ENCODE results near the gene CFAP45. TPM values are rescaled to one million over a fixed set of nuclear protein-coding genes. Genes with fewer than 3 reads are reported as not detected.

Gene CFAP45
- total and polyA plus RNA-seq, 2 donors (not counting 1 experiment from before 2014, with no cell fraction given): 1.3 to 2.4 TPM

GRCh38 chr1:159864262-159864661, 35.7 kb downstream of the CFAP45 start:
- ATAC-seq (ENCODE audit: low read depth): no peak
- H3K27me3 Mint-ChIP-seq: peaks cover 24% of the 10 kb centered on the region
- Histone ChIP-seq H3K4me2 (replicated peaks; ENCODE audit: low read depth, low read length, poor library complexity, severe bottlenecking) (no peak overlapping the region), H3K4me3 (ENCODE audit: control extremely low read depth in 1 of 5, extremely low read depth in 1 of 5, insufficient read depth in 1 of 5, low read depth in 2 of 5, low read length in 4 of 5) (no peak overlapping the region), H4K20me1 (ENCODE audit: control insufficient read depth, insufficient read depth, low read length, poor library complexity, severe bottlenecking) (no peaks in the 10 kb centered on the region), H3K79me2 (ENCODE audit: control insufficient read depth, insufficient read depth, low read length) (no peaks in the 10 kb centered on the region), H3K9me3 (ENCODE audit: control extremely low read depth in 1 of 3, control insufficient read depth in 2 of 3, insufficient read depth in 1 of 3, low read length in 2 of 3) (no peaks in the 10 kb centered on the region), H3K27me3 (replicated peaks in 1 of 4; ENCODE audit: control extremely low read depth in 1 of 4, control insufficient read depth in 3 of 4, insufficient read depth in 4 of 4, low read length in 3 of 4) (peaks cover 0 to 5% (median 0%) of the 10 kb centered on the region in 4 experiments), H3K4me1 (ENCODE audit: control insufficient read depth in 2 of 2, insufficient read depth in 2 of 2, low read length in 2 of 2) (no peaks in the 10 kb centered on the region), H3K27ac (ENCODE audit: low read length in 2 of 2) (no peak overlapping the region), H3K36me3 (replicated peaks in 1 of 2; ENCODE audit: control extremely low read depth in 1 of 2, control insufficient read depth in 1 of 2, extremely low read depth in 1 of 2, insufficient read depth in 2 of 2, low read length in 1 of 2) (no peaks in the 10 kb centered on the region), H2AFZ (ENCODE audit: insufficient read depth, low read depth, low read length, poor library complexity, severe bottlenecking) (no peak overlapping the region), H3K9ac (ENCODE audit: low read length) (no peak overlapping the region)
- H3K9me3 Mint-ChIP-seq (ENCODE audit: insufficient read depth): no peaks in the 10 kb centered on the region
- no peak overlapping the region for H3K4me3 Mint-ChIP-seq
- CTCF ChIA-PET: interaction anchor here (0.8 kb wide), 1 partner anchor 142 kb away, joined by 3 read pairs; no protein-coding TSS in a partner anchor
- H3K4me1 Mint-ChIP-seq: no peaks in the 10 kb centered on the region
- TF ChIP-seq EZH2 (IDR thresholded peaks at IDR 0.05; ENCODE audit: borderline replicate concordance, insufficient read depth, low read depth, low read length, poor library complexity, severe bottlenecking): no peak
- TF ChIP-seq CTCF (IDR thresholded peaks at IDR 0.05): no peak
- H3K27ac Mint-ChIP-seq: no peak overlapping the region
- WGBS (ENCODE audit: insufficient coverage): 94% methylated on average over 2 of the region's 2 CpGs
- intact Hi-C loops (cut with micrococcal nuclease): no loop called here
- DNase-seq: no peak
- POLR2A ChIA-PET: no interaction called here

- H3K79me2 ChIP-seq (ENCODE audit: control insufficient read depth, insufficient read depth, low read length): no peaks in the 10 kb centered on the region
- no peaks in the 10 kb centered on the region for H4K20me1 ChIP-seq (ENCODE audit: control insufficient read depth, insufficient read depth, low read length, poor library complexity, severe bottlenecking)
- Mint-ChIP-seq H3K9me3 (ENCODE audit: insufficient read depth) (no peaks in the 10 kb centered on the region), H3K4me1 (no peaks in the 10 kb centered on the region), H3K27ac (no peak within 1 kb of the TSS), H3K4me3 (no peak within 1 kb of the TSS), H3K27me3 (peaks cover 21% of the 10 kb centered on the region)
- no peak within 1 kb of the TSS for H3K4me3 ChIP-seq (ENCODE audit: control extremely low read depth in 1 of 5, extremely low read depth in 1 of 5, insufficient read depth in 1 of 5, low read depth in 2 of 5, low read length in 4 of 5)
- H3K4me1 ChIP-seq (ENCODE audit: control insufficient read depth in 2 of 2, insufficient read depth in 2 of 2, low read length in 2 of 2): no peaks in the 10 kb centered on the region
- intact Hi-C loops (cut with micrococcal nuclease): no loop called here
- no peak within 1 kb of the TSS for H3K27ac ChIP-seq (ENCODE audit: low read length in 2 of 2)
- WGBS (ENCODE audit: insufficient coverage): 74% methylated on average over 4 of the region's 4 CpGs
- H3K27me3 ChIP-seq (replicated peaks in 1 of 4; ENCODE audit: control extremely low read depth in 1 of 4, control insufficient read depth in 3 of 4, insufficient read depth in 4 of 4, low read length in 3 of 4): peaks cover 0 to 5% (median 0%) of the 10 kb centered on the region in 4 experiments
- no peak for TF ChIP-seq EZH2 (IDR thresholded peaks at IDR 0.05; ENCODE audit: borderline replicate concordance, insufficient read depth, low read depth, low read length, poor library complexity, severe bottlenecking)
- no peak for TF ChIP-seq CTCF (IDR thresholded peaks at IDR 0.05)
- POLR2A ChIA-PET: interaction anchor here (0.6 kb wide), 1 partner anchor 154 kb away, joined by 4 read pairs; no protein-coding TSS in a partner anchor
- H3K9me3 ChIP-seq (ENCODE audit: control extremely low read depth in 1 of 3, control insufficient read depth in 2 of 3, insufficient read depth in 1 of 3, low read length in 2 of 3): no peaks in the 10 kb centered on the region
- no peak within 1 kb of the TSS for H3K4me2 ChIP-seq (replicated peaks; ENCODE audit: low read depth, low read length, poor library complexity, severe bottlenecking)
- no peaks in the 10 kb centered on the region for H3K36me3 ChIP-seq (replicated peaks in 1 of 2; ENCODE audit: control extremely low read depth in 1 of 2, control insufficient read depth in 1 of 2, extremely low read depth in 1 of 2, insufficient read depth in 2 of 2, low read length in 1 of 2)
- ATAC-seq (ENCODE audit: low read depth) (no peak), DNase-seq (no peak)
- CTCF ChIA-PET: no interaction called here
- no peak within 1 kb of the TSS for H2AFZ ChIP-seq (ENCODE audit: insufficient read depth, low read depth, low read length, poor library complexity, severe bottlenecking)
- H3K9ac ChIP-seq (ENCODE audit: low read length): no peak within 1 kb of the TSS
Observed at GRCh38 chr1:159862557-159862956, 37.4 kb downstream of the CFAP45 start, which contains the start of gene VSIG8. VSIG8 (minus strand) TSS chr1:159862657; CDS start chr1:159862521, 136 bp downstream.
